HS-27A (cell line): ENCODE results near the gene LCAT.
A peak's percentile ranks its signal among the peaks of the same experiment; 100 is the strongest.
"Not testable (repeated sequence)": the region's sequence is repeated elsewhere in the genome, so short reads cannot be mapped to it uniquely, and the experiment has no call there.

Source experiments
- DNase-seq: peaks from one replicate; pipeline ENCODE4 v3.0.0-alpha.2; 2012; ENCODE audit warnings: low read depth, missing footprints

Gene LCAT

GRCh38 chr16:67946966-67947558, 3.1 kb upstream of the LCAT start:
- no peak for DNase-seq

GRCh38 chr16:67946128-67946569, 2.2 kb upstream of the LCAT start:
- no peak for DNase-seq

- DNase-seq, result no peak
Measured at GRCh38 chr16:67945392-67945933, 1.5 kb upstream of the LCAT start.

- no peak for DNase-seq
Measured at GRCh38 chr16:67944690-67945391, 921 bp upstream of the LCAT start.

GRCh38 chr16:67943256-67943618, 683 bp downstream of the LCAT start:
- DNase-seq, result no peak

- DNase-seq, result no peak
Measured at GRCh38 chr16:67942510-67943255, 1.2 kb downstream of the LCAT start.

- no peak for DNase-seq
Measured at GRCh38 chr16:67942200-67942509, 1.8 kb downstream of the LCAT start.

GRCh38 chr16:67941469-67942199, 2.3 kb downstream of the LCAT start:
- DNase-seq, result no peak

GRCh38 chr16:67940446-67941089, 3.4 kb downstream of the LCAT start:
- no peak for DNase-seq

- DNase-seq, result no peak
Measured at GRCh38 chr16:67939507-67940445, 4.1 kb downstream of the LCAT start.

- DNase-seq, result not testable (repeated sequence)
Measured at GRCh38 chr16:67937713-67938112, 6.2 kb downstream of the LCAT start.

GRCh38 chr16:67936880-67937605, 6.9 kb downstream of the LCAT start:
- no peak for DNase-seq

- DNase-seq, result no peak
Measured at GRCh38 chr16:67936124-67936879, 7.6 kb downstream of the LCAT start, which contains the start of gene PSMB10. PSMB10 (minus strand) TSS chr16:67936850; CDS start chr16:67936749, 101 bp downstream.

GRCh38 chr16:67935402-67936123, 8.4 kb downstream of the LCAT start:
- DNase-seq, result peak; percentile 76

- no peak for DNase-seq
Measured at GRCh38 chr16:67935101-67935401, 8.9 kb downstream of the LCAT start.

GRCh38 chr16:67934306-67935100, 9.4 kb downstream of the LCAT start:
- DNase-seq, result no peak

GRCh38 chr16:67933805-67934204, 10.1 kb downstream of the LCAT start:
- DNase-seq, result no peak

- DNase-seq, result no peak
Measured at GRCh38 chr16:67932462-67932840, 11.5 kb downstream of the LCAT start.
